CD4-positive, alpha-beta memory T cell (primary cell): ENCODE measurements around the gene PIK3C2G. TPM values are rescaled to one million over a fixed set of nuclear protein-coding genes. Genes with fewer than 3 reads are reported as not detected.

Experiments used
- CTCF ChIA-PET: fragments of 350-600 bp; sonication (Branson Sonifier 250); formaldehyde crosslinking; loops from one replicate; lab custom pipeline; 2021; ENCODE audit warnings: inconsistent platforms; ENCODE audit not compliant: partially characterized antibody; lab: Charles Lee
- POLR2A ChIA-PET: fragments of 350-600 bp; sonication (Branson Sonifier 250); formaldehyde crosslinking; loops from one replicate; lab custom pipeline; 2021; ENCODE audit not compliant: partially characterized antibody; lab: Charles Lee
- DNase-seq, 5 donors: peaks; one replicate each; pipeline versions ENCODE4 v3.0.0 to v3.0.0-alpha.2; 2020 to 2022; ENCODE audit warnings: mixed read lengths in 1 of 5
- H3K27ac ChIP-seq: one replicate; pipeline ENCODE4 v1.7.0; 2013; ENCODE audit warnings: low read depth, low read length
- H3K27me3 ChIP-seq: 2 replicates; pipeline ENCODE4 v1.7.0; 2013; ENCODE audit warnings: mild to moderate bottlenecking, low read length, moderate library complexity; ENCODE audit not compliant: insufficient read depth
- H3K36me3 ChIP-seq: 2 replicates; pipeline ENCODE4 v1.7.0; 2013; ENCODE audit warnings: mild to moderate bottlenecking, low read length, moderate library complexity; ENCODE audit not compliant: insufficient read depth
- H3K4me1 ChIP-seq: 2 replicates; pipeline ENCODE4 v1.7.0; 2013; ENCODE audit warnings: mild to moderate bottlenecking, low read length, moderate library complexity; ENCODE audit not compliant: insufficient read depth
- H3K4me3 ChIP-seq, 2 donors: one replicate each; pipeline ENCODE4 v1.7.0; 2013; ENCODE audit warnings: low read length in 2 of 2, mild to moderate bottlenecking in 1 of 2
- H3K9me3 ChIP-seq, 2 donors: one replicate each; pipeline ENCODE4 v1.7.0; 2013; ENCODE audit warnings: low read length in 2 of 2, control low read depth in 1 of 2; ENCODE audit not compliant: control insufficient read depth in 1 of 2
- H3K27ac Mint-ChIP-seq, 7 donors: one replicate each; pipeline ENCODE4 v1.8.0; 2020 to 2021; ENCODE audit warnings: mixed read lengths in 7 of 7, mild to moderate bottlenecking in 6 of 7, inconsistent platforms in 3 of 7, moderate library complexity in 3 of 7
- H3K27me3 Mint-ChIP-seq, 2 donors: one replicate each; pipeline ENCODE4 v1.8.0; 2020 to 2021; ENCODE audit warnings: mixed read lengths in 2 of 2
- H3K36me3 Mint-ChIP-seq, 2 donors: one replicate each; pipeline ENCODE4 v1.8.0; 2020 to 2021; ENCODE audit warnings: mixed read lengths in 2 of 2, inconsistent platforms in 1 of 2, mild to moderate bottlenecking in 1 of 2
- H3K4me1 Mint-ChIP-seq, 4 donors: one replicate each; pipeline ENCODE4 v1.8.0; 2020 to 2021; ENCODE audit warnings: mixed read lengths in 4 of 4, mild to moderate bottlenecking in 1 of 4
- H3K4me3 Mint-ChIP-seq, 8 donors: one replicate each; pipeline ENCODE4 v1.8.0; 2020 to 2021; ENCODE audit warnings: mixed read lengths in 8 of 8, mild to moderate bottlenecking in 7 of 8, moderate library complexity in 6 of 8, inconsistent platforms in 3 of 8
- H3K9me3 Mint-ChIP-seq, 8 donors: one replicate each; pipeline ENCODE4 v1.8.0; 2020 to 2021; ENCODE audit warnings: mixed read lengths in 8 of 8, mild to moderate bottlenecking in 5 of 8, inconsistent platforms in 3 of 8, moderate library complexity in 1 of 8
- intact Hi-C: fragments of 100-400 bp; cut with micrococcal nuclease; formaldehyde crosslinking; loops from one replicate; pipeline ENCODE4 v1.15.1; 2023
- polyA plus RNA-seq, 2 donors: library from polyadenylated mRNA; unstranded; fragments of 300-500 nt; fragmentation: Illumina TruSeq; gene quantifications; one replicate each; pipeline ENCODE4 v1.2.3, GENCODE V29; 2021
- total RNA-seq, 2 experiments: library from RNA; stranded (reverse); gene quantifications; one replicate each; pipeline ENCODE4 v1.2.3, GENCODE V29; 2021

Gene PIK3C2G
- total and polyA plus RNA-seq, 4 experiments from 2014 or later, result not detected

GRCh38 chr12:18429366-18429765 is 168.0 kb downstream of the PIK3C2G start:
- Mint-ChIP-seq H3K9me3 (peaks cover 0 to 5% (median 4%) of the 10 kb centered on the region in 8 donors), H3K4me1 (no peaks in the 10 kb centered on the region), H3K27ac (no peak overlapping the region), H3K27me3 (no peaks in the 10 kb centered on the region), H3K36me3 (no peaks in the 10 kb centered on the region), H3K4me3 (no peak overlapping the region)
- Histone ChIP-seq H3K36me3 (no peaks in the 10 kb centered on the region), H3K4me1 (no peaks in the 10 kb centered on the region), H3K27ac (no peak overlapping the region), H3K9me3 (no peaks in the 10 kb centered on the region), H3K27me3 (no peaks in the 10 kb centered on the region), H3K4me3 (no peak overlapping the region)
- ChIA-PET CTCF (no interaction called here), POLR2A (no interaction called here)
- DNase-seq, result no peak
- intact Hi-C loops, result no loop called here

DNA sequence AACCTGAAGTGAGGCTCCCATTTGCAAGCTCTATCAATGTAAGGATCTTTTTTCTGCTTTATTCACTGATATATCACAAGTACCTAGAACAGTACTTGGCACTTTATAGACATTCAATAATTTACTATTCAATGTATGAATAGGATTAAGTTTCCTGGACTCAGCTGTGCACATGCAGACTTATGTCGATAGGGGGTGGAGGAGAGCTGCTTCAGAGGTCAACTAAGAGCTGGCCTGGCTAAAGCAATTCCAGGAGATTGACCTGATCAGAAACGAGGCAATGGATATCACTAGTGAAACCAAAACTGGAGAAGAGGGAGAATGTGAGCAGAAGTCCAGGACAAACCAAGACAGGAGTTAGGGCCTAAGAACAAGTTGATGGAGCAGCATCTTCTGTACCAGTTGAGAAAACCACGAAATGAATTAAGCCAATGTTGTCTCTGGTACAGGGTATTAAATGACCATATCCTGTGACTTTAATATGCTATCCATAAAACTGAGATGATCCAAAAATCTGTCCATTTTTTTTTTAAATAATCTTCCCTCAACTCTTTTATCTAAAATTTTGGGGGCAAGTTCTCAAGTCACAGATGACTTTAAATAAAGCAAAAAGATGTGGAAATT is 169.2 kb downstream of the PIK3C2G start:
- no peaks in the 10 kb centered on the region for H3K36me3 ChIP-seq
- no peak for DNase-seq
- H3K4me1 ChIP-seq, result no peaks in the 10 kb centered on the region
- no peaks in the 10 kb centered on the region for H3K27me3 ChIP-seq
- Mint-ChIP-seq H3K36me3 (no peaks in the 10 kb centered on the region), H3K27me3 (no peaks in the 10 kb centered on the region), H3K4me1 (no peaks in the 10 kb centered on the region), H3K27ac (no peak overlapping the region), H3K4me3 (no peak overlapping the region), H3K9me3 (peaks cover 0 to 4% (median 0%) of the 10 kb centered on the region in 8 donors)
- ChIA-PET CTCF (no interaction called here), POLR2A (no interaction called here)
- H3K27ac ChIP-seq, result no peak overlapping the region
- no peak overlapping the region for H3K4me3 ChIP-seq
- H3K9me3 ChIP-seq, result no peaks in the 10 kb centered on the region
- intact Hi-C loops, result no loop called here

DNA sequence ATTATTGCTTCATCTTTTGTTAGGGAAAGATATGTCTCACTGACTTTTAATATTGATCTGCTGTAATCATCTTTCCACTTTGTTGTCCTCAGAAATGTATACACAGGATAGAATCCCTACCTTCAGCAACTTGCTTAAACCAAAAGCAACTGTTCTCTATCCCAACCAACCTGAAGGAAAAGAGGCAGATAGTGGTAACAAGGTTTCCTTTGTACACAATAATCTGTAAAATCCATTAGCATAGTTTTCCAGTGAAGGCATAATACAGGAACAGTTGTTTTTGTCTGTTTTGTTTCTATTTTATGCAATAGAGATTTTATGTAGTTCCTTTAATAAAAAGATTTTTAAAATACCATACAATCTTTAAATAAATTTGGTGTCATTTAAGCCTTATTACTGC is 170.5 kb downstream of the PIK3C2G start:
- H3K27ac ChIP-seq, result no peak overlapping the region
- no peaks in the 10 kb centered on the region for H3K9me3 ChIP-seq
- no peaks in the 10 kb centered on the region for H3K27me3 ChIP-seq
- CTCF ChIA-PET, result no interaction called here
- intact Hi-C loops, result no loop called here
- Mint-ChIP-seq H3K9me3 (peaks cover 0 to 4% (median under 1%) of the 10 kb centered on the region in 8 donors), H3K4me3 (no peak overlapping the region), H3K4me1 (no peaks in the 10 kb centered on the region), H3K27ac (no peak overlapping the region), H3K27me3 (no peaks in the 10 kb centered on the region), H3K36me3 (no peaks in the 10 kb centered on the region)
- H3K4me3 ChIP-seq, result no peak overlapping the region
- H3K4me1 ChIP-seq, result no peaks in the 10 kb centered on the region
- POLR2A ChIA-PET, result no interaction called here
- no peak for DNase-seq
- no peaks in the 10 kb centered on the region for H3K36me3 ChIP-seq

DNA sequence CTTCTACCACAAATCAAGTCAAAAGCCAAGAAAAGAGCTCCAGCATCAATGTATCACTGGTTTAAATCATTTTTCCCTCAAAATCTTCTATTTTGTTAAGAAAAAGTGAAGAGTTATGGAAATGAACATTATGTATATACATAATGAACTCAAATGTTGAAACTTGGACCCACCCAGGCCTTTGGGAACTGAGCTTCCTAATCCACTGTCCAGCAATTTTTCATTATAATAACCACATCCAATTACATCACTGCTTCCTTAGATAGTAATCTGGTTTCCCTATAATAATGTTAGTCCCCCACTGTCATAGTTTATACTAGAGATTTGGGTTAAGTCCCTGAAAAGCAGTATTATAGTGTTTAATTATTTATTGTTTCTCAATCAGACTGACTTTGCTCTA is 170.9 kb downstream of the PIK3C2G start:
- Histone ChIP-seq H3K27ac (no peak overlapping the region), H3K4me1 (no peaks in the 10 kb centered on the region), H3K36me3 (no peaks in the 10 kb centered on the region), H3K27me3 (no peaks in the 10 kb centered on the region), H3K4me3 (no peak overlapping the region), H3K9me3 (no peaks in the 10 kb centered on the region)
- H3K36me3 Mint-ChIP-seq, result no peaks in the 10 kb centered on the region
- H3K9me3 Mint-ChIP-seq, result peaks cover 0 to 4% (median under 1%) of the 10 kb centered on the region in 8 donors
- intact Hi-C loops, result no loop called here
- DNase-seq, result no peak
- H3K27me3 Mint-ChIP-seq, result no peaks in the 10 kb centered on the region
- no peak overlapping the region for H3K4me3 Mint-ChIP-seq
- ChIA-PET POLR2A (no interaction called here), CTCF (no interaction called here)
- no peaks in the 10 kb centered on the region for H3K4me1 Mint-ChIP-seq
- no peak overlapping the region for H3K27ac Mint-ChIP-seq

GRCh38 chr12:18436170-18436569 is 174.9 kb downstream of the PIK3C2G start:
- Histone ChIP-seq H3K27me3 (no peaks in the 10 kb centered on the region), H3K9me3 (no peaks in the 10 kb centered on the region), H3K4me1 (no peaks in the 10 kb centered on the region), H3K4me3 (no peak overlapping the region), H3K36me3 (no peaks in the 10 kb centered on the region), H3K27ac (no peak overlapping the region)
- POLR2A ChIA-PET, result no interaction called here
- no peak overlapping the region for H3K4me3 Mint-ChIP-seq
- CTCF ChIA-PET, result no interaction called here
- no peak for DNase-seq
- H3K27ac Mint-ChIP-seq, result no peak overlapping the region
- no peaks in the 10 kb centered on the region for H3K4me1 Mint-ChIP-seq
- no peaks in the 10 kb centered on the region for H3K36me3 Mint-ChIP-seq
- H3K27me3 Mint-ChIP-seq, result no peaks in the 10 kb centered on the region
- intact Hi-C loops, result no loop called here
- peaks cover 0 to 4% (median 0%) of the 10 kb centered on the region in 8 donors for H3K9me3 Mint-ChIP-seq

GRCh38 chr12:18439541-18439940 is 178.2 kb downstream of the PIK3C2G start:
- H3K27ac Mint-ChIP-seq, result no peak overlapping the region
- H3K4me1 ChIP-seq, result no peaks in the 10 kb centered on the region
- no peak overlapping the region for H3K4me3 Mint-ChIP-seq
- DNase-seq, result no peak
- intact Hi-C loops, result no loop called here
- no peaks in the 10 kb centered on the region for H3K4me1 Mint-ChIP-seq
- POLR2A ChIA-PET, result no interaction called here
- H3K27ac ChIP-seq, result no peak overlapping the region
- no peaks in the 10 kb centered on the region for H3K36me3 Mint-ChIP-seq
- no peaks in the 10 kb centered on the region for H3K36me3 ChIP-seq
- H3K9me3 Mint-ChIP-seq, result peaks cover 0 to 4% (median 0%) of the 10 kb centered on the region in 8 donors
- no peaks in the 10 kb centered on the region for H3K9me3 ChIP-seq
- no peaks in the 10 kb centered on the region for H3K27me3 ChIP-seq
- H3K4me3 ChIP-seq, result no peak overlapping the region
- CTCF ChIA-PET, result no interaction called here
- H3K27me3 Mint-ChIP-seq, result no peaks in the 10 kb centered on the region

- intact Hi-C loops, result no loop called here
- H3K36me3 Mint-ChIP-seq, result no peaks in the 10 kb centered on the region
- H3K4me3 ChIP-seq, result no peak overlapping the region
- CTCF ChIA-PET, result no interaction called here
- H3K27me3 Mint-ChIP-seq, result no peaks in the 10 kb centered on the region
- no peaks in the 10 kb centered on the region for H3K36me3 ChIP-seq
- POLR2A ChIA-PET, result no interaction called here
- no peak overlapping the region for H3K27ac ChIP-seq
- H3K4me1 Mint-ChIP-seq, result no peaks in the 10 kb centered on the region
- peaks cover 0 to 2% (median 0%) of the 10 kb centered on the region in 8 donors for H3K9me3 Mint-ChIP-seq
- no peaks in the 10 kb centered on the region for H3K9me3 ChIP-seq
- no peak overlapping the region for H3K4me3 Mint-ChIP-seq
- no peak overlapping the region for H3K27ac Mint-ChIP-seq
- DNase-seq, result no peak
- no peaks in the 10 kb centered on the region for H3K4me1 ChIP-seq
- no peaks in the 10 kb centered on the region for H3K27me3 ChIP-seq
Observed at GRCh38 chr12:18443768-18444437, 182.6 kb downstream of the PIK3C2G start.
